DMS 273 treated with DMSO at 0.1 percent for 48 hours (cell line): ENCODE measurements around the gene FXYD5.

Experiments
- DNase-seq: peaks from one replicate; lab custom pipeline; 2025; lab: John Stamatoyannopoulos, UW

FXYD5 gene

DNA sequence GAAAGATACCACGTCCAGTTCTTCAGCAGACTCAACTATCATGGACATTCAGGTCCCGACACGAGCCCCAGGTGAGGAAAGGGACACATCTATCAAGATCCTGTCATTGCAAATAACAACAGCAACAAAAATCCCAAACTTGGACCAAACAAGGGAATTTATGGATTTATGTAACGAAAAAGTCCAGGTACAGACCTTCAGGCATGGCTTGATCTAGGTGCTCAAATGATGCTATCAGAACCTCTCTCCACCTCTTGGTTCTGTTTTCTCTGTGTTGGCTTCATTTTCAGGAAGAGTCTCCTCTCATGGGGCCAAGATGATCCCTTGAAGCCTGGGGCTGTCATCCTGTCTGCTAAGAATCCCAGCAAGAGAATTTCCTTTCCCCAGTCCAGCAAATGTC is 2.9 kb downstream of the FXYD5 start:
- no peak for DNase-seq

DNA sequence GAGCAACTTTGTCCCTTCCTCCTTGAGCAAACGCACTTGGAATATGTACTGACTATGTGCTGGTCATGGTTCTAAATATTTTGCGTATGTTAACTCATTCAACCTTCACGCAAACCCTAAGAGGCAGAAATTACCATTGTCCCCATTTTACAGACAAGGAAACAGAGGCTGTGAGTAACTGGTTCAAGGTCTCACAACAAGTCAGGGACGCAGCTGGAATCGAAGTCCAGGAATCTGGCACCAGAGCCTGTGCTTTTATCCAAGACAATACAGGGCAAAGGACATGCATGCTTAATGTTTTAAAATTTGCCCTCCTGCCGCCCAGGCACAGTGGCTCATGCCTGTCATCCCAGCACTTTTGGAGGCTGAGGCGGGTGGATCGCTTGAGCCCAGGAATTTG is 5.1 kb downstream of the FXYD5 start:
- no peak for DNase-seq

DNA sequence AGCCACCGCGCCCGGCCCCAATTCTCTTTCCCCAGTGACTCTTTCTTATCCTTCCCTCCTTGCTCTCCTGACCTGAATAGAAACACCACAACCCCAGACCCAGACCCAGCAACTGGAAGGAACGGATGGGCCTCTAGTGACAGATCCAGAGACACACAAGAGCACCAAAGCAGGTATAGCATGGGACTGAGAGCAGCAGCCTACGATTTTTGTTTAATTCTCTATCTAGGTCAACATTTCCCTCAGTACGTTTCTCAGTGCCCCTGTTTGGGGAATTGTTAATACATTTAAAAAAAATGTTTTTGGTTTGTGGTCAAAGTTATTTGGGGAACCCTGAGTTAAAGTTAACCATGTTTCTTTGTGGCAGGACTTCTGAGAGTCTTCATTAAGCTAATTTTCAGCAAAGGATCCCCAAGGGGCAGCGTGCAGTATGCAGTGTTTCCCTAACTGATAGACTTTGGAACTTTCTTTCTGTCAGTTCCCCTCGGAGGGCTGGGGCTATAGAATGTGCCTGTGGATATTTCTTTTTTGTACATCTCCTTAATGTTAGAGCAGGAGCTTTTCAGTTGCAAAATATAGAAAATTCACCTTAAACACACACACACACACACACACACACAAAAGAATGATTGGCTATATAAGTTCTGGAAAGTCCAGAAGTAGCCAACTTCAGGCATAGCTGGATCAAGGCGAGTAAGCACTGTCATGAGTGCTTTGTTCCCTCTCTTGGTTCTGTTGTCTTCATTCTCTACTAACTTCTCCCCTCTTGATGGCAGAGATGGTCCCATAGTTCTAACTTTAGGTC is 6.3 kb downstream of the FXYD5 start:
- no peak for DNase-seq

DNA sequence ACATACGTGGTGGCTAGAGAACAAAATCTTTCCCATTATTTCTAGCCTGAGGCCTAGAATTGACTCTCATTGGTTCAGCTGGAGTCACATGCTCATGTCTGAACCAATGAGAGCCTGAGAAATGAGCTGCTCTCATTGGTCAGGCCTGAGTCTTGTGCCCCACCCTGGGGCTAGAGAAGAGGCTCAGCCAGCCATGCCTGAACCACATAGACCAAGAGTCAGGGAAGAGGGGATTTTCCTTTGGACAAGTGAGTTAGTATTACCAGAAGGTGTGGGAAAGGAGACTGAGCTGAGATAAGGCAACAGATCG is 6.9 kb downstream of the FXYD5 start:
- no peak for DNase-seq

DNA sequence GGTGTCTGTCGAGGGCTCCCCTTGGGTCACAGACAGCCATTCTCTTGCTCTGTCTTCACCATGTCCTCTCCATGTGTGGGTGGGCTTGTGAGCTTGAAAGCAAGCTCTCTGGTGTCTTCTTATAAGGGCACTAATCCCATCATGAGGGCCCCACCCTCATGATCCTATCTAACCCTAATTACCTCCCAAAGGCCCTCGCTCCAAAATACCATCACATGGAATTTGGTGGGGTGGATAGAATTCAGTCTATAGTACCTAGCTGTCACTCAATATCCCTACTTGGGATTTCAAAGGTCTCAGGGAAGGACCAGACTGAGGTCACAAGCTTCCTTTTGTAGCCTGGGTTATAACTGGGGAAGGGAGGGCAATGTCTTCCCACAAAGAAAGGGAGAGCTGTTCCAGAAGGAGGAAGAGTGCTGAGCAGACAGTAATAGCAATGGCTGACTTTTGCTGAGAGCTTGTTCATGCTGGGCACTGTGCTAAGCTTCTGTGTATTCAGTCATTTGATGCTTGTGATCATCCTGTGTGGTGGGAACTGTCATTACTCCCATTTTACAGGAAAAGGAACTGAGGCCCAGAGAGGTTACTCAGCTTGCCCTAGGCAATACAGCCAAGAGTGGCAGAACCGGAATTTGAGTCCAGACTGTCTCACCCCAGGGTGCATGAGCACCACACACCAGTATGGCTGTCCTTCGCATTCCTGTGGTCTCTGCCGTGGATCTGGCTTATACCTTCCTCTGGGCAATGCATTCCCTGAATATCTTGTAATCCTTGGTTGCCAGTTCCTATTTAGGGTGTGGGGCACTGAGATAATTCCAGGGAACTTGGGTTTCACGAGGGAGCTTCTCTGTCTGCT is 8.2 kb downstream of the FXYD5 start:
- no peak for DNase-seq

DNA sequence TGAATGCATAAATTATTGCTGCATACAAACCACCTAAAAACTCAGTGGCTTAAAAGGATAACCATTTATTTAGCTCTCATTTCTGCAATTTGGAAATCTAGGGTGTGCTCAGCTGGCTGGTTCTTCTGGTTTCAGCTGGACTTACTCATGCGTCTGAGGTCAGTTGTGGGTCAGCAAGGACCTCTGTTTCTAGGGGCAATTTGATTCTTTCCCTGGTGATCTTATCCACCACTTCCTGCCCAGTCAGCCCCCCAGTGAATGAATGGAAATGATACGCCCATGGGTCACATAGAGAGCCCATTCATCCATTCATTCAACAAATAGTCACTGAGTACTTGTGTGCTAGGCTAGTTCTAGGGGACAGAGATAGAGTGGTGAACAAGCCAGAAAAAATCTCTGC is 9.9 kb downstream of the FXYD5 start:
- DNase-seq: no peak

DNA sequence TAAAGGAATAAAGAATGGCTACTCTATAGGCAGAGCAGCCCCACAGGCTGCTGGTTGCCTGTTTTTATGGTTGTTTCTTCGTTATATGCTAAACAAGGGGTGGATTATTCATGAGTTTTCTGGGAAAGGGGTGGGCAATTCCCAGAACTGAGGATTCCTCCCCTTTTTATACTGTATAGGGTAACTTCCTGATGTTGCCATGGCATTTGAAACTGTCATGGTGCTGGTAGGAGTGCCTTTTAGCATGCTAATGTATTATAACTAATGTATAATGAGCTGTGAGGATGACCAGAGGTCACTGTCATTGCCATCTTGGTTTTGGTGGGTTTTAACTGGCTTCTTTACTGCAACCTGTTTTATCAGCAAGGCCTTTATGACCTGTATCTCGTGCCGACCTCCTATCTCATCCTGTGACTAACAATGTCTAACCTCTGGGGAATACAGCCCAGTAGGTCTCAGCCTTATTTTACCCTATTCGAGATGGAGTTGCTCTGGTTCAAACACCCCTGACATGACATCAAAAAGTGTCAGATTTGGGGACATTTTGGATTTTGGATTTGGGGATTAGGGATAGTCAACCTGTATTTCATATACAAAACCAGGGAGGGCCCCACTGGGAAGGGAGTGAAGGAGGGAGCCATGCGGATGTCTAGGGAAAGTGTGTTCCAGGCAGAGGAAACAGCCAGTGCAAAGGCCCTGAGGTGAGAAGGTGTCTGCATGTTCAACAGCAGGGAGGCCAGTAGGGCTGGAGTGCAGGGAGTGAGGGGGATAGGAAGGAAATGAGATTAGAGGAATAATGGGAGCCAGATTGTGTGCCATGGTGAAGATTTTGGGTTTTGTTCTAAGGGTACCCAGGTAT is 10.9 kb downstream of the FXYD5 start:
- DNase-seq: no peak

DNA sequence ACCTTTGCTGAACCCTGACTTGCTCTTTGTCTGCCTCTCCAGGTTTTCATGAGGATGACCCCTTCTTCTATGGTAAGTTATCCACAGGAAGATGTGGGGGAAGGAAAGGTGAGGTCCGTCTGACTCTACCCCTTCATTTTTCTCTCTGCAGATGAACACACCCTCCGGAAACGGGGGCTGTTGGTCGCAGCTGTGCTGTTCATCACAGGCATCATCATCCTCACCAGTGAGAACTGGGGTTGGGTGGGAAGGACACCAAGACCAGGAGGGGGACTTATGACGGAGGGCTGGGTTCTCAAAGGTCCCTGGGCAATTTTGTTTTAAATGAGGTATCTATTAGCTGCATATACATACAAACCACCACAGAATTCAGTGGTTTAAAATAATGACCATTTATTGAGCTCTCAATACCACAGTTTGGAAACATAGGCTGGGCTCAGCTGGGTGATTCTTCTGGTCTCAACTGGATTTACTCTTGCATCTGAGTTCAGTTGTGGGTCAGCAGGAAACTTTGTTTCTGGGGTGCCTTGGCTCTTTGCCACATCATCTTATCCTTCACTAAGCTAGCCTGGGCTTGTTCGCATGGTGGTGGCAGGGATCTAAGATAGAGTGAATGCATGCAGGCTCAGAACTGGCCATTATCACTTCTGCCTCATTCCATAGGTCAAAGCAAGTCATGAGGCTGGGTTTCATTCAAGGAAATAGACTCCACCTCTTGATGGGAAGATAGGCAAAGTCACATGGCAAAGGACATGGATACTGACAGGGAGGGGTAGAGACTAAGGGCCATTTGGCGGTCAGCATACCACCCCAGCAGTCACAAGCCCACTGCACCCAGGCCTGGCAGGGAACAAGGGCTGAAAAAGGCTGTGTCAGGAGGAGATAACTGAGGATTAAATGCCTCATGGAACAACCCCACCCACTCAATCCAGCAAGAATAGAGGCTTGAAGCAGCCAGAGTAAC is 11.8 kb downstream of the FXYD5 start:
- no peak for DNase-seq

DNA sequence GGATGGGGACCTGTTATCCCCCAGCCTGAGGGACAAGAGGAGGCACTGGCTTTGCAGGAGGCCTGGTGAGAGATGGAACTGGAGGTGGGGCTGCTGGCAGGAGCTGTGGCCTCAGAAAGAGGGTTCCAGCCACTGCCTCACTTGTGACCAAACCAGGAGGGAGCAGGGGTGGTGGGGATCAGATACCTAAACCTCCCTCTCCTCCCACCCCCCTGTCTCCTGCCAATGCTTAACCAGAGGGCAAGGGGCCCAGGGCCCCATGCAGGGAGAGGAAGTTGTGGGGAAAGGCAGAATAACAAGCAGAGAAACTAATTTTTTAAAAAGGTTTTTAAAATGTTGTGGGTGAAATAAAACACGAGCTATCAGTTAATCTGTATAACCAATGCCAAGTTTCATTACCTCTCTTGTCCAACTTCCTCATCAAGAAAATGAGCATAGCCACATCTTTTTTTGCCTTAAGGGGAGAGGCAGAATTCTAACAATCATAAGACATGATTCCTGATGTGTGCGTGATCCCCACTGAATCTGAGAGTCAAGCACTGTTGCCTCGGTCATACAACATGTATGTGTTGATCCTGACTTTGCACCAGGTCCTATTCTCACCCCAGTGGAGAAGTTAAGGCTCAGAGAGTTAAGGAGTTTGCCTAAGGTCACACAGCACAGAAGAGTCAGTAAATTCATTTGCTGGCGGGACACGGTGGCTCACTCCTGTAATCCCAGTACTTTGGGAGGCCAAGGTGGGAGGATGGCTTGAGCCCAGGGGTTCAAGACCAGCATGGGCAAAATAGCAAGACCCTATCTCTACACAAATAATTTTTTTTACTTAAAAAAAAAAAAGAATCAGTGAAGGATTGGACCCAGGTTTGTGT is 12.9 kb downstream of the FXYD5 start:
- no peak for DNase-seq

DNA sequence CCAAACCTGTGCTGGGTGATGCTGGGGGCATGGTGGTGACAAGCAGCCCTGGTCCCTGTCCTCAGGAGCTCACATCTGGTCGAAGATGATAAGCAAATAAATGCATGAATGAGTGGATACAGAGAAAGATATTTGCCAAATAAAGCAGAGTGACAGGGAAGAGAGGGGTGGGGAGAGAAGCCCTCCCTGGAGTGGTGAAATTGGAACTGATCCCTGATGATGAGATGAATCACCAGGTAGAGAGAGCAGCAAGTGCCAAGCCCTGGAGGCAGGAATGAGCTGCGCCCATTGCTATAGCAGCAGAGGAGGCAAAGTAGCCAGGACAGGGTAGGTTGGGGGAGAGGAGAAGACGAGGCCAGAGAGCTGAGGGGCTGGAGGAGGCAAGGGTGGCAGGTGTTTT is 13.7 kb downstream of the FXYD5 start:
- DNase-seq: no peak

DNA sequence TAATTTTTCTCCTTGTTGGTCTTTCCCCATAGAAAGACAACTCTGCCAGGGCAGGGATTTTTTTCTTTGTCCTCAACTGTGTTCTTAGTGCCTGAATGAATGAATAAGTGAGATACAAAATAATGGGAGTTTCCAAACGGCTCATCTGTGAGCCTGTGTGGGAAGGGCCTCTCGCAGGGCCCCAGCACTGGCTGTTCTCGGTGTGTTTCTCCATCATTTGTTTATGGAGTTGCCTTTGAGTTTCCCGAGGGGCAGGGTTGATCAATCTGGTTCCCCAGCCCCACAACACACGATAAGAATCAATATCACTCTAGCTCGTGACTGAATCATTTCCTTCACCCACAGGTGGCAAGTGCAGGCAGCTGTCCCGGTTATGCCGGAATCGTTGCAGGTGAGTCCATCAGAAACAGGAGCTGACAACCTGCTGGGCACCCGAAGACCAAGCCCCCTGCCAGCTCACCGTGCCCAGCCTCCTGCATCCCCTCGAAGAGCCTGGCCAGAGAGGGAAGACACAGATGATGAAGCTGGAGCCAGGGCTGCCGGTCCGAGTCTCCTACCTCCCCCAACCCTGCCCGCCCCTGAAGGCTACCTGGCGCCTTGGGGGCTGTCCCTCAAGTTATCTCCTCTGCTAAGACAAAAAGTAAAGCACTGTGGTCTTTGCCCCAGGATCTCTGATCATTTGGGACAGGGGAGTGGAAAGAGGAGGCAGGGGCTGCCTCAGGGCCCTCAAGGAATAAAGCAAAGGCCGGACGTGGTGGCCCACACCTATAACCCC is 14.9 kb downstream of the FXYD5 start:
- no peak for DNase-seq

DNA sequence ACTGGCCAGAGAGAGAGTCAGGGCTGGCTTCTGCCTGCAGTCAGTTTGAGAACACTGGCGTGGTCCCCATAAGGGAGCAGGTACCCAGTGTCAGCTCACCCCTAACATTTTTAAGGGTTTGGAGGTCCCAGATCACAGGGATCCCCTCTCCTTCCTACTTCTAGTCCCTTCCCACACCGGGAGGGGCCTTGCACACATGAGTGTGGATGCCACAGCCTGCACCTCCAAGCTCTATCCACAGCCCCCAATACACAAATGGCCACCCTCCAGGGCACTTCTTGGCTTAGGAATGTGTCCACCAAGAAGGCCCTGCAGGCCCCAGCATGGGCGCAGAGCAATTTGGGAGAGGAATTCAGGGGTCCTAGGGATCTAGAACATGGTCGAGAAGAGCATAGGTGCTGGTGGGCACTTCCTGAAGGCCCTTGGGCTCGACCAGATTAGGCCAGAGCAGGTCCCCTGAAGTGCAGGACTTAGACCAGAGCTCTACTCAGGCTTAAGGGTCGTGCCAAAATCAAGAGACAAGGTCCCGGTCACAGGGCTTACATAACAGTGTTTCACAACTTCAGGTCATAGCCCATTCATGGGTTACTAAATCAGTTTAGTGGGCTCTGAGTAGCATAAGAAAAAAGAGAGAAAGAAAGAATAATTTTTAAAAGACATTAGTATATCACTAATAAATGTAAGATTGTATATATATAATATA is 16.0 kb downstream of the FXYD5 start:
- no peak for DNase-seq

DNA sequence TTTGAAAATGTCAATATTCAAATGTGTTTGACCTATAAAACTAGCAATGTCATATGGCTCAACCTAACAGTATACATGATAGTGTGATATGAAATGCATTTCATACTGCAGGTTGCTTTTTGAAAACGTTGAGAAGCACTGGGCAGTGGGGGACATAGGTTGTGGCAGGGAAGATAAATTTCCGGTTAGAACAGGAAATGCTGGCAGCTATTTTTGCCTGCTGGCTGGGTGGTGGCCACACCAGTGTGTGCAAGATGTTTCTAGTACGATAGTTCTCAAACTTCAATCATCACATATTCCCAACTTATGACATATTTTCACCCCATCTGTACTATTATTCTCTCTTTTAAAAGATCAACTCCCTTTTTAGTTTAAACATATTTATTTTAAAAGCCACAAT is 17.2 kb downstream of the FXYD5 start:
- DNase-seq: no peak

DNA sequence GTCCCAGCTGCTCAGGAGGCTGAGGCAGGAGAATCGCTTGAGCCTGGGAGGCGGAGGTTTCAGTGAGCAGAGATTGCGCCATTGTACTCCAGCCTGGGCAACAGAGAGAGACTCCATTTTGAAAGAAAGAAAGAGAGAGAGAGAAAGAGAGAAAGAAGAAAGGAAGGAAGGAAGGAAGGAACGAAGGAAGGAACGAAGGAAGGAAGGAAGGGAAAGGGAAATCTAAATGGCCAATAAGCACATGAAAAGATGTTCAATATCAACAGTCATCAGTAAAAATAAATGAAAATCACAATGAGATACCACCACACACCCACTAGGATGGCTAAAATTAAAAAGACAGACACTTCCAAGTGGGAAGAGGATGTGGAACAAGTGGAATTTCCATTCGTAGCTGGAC is 19.7 kb downstream of the FXYD5 start:
- DNase-seq: no peak

DNA sequence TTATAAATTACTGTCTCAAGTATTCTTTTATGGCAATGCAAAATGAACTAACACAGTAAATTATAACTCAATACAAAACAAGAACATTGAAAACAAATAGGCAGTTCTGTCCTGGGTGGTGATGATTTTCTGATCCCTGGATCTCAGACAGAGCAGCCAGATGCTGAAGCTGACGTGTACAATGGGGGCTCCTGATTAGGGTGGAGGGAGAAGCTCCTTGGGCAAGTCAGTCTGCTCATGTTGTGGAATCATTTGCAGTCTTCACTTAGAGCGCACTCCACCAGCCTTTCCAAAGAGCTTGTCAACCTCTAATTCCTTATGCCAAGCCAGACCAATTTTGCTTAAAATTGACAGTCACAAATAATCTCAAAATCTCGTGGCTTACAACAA is 21.6 kb downstream of the FXYD5 start:
- DNase-seq: no peak

DNA sequence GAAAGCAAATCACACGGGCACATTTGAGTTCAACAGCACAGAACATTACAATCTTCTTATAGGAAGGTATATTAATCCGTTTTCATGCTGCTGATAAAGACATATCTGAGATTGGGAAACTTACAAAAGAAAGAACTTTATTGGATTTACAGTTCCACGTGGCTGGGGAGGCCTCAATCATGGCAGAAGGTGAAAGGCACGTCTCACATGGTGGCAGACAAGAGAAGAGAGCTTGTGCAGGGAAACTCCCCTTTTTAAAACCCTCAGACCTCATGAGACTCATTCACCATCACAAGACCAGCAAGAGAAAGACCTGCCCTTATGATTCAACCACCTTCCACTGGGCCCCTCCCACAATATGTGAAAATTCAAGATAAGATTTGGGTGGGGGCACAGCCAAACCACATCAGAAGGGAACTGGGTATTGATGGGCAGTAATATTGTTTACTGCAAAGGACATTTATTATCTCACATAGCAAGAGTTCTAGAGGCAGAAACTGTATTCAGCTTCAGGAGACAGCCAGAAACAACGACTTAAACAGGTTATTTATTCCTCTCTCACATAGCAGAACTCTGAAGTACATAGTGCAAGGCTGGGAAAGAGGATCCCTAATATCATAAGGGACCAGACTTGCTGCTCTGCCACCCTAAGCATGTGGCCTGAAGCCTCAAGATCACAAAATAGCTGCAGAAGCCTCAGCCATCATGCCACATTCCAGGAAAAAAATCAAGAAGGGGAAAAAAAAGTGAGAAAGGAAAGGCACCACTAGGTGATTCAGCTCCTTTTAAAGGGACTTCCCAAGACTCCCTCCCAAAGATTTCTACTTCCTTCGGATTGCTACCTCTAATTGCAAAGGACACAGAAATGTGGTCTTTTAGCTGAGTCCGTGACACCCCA is 23.1 kb downstream of the FXYD5 start:
- no peak for DNase-seq

DNA sequence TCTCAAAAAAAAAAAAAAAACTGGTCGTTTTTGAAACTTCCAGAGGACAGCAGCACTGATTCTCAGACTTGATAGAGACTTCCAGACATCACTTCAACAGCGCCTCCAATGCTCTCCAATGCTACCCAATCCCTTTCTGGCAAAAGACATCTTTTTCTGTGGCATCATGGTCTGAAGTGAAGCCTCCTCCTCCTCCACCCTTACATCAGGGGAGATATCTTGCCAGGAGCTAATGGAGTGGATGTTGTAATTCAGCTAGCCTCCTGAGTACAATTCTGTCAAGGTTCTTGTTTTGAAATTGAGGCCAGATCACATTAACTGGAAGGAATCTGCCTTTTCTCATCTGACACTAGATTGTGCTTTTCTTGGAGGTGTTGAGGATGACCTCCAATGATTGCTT is 24.2 kb downstream of the FXYD5 start:
- no peak for DNase-seq

DNA sequence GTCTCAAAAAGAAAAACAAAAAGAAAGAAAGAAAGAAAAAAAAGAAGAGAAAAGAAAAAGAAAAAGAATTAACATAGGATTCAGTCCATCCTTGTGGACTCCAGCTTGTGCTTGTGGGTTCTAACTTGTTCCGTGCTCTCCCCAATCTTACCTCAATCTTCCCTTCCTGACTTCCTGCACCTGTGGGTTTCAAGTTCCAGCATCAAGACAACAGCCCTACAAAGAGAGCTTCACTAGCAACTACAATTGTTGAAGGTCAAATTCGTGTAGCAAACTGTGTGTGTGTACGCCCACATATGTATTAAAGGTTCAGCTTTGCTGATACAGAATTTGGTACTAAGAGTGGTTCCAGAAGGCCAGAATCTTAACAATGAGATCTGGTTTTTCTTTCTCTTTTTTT is 25.3 kb downstream of the FXYD5 start:
- no peak for DNase-seq
